Measurements from ENCODE around the gene LRRC57.

- TF ChIP-seq CTCF (IDR thresholded peaks at IDR 0.05) (no peak), POLR2A (IDR thresholded peaks at IDR 0.05) (no peak), POLR2AphosphoS5 (IDR thresholded peaks at IDR 0.05; ENCODE audit: insufficient read depth in 1 of 2, low read depth in 1 of 2) (no peak)
These were observed 1.3 kb upstream of the LRRC57 start for GRCh38 chr15:42549741-42550392.

Data from vagina (tissue), 2 donors.